ENCODE results near the gene OVCA2. TPM values are rescaled to one million over a fixed set of nuclear protein-coding genes. Genes with fewer than 3 reads are reported as not detected.
A peak's percentile ranks its signal among the peaks of the same experiment; 100 is the strongest.
"Not testable (repeated sequence)": the region's sequence is repeated elsewhere in the genome, so short reads cannot be mapped to it uniquely, and the experiment has no call there.

The OVCA2 gene
- total RNA-seq, 4 donors from 2014 or later: 5.4 to 73.3 (median 36.9) TPM

DNA sequence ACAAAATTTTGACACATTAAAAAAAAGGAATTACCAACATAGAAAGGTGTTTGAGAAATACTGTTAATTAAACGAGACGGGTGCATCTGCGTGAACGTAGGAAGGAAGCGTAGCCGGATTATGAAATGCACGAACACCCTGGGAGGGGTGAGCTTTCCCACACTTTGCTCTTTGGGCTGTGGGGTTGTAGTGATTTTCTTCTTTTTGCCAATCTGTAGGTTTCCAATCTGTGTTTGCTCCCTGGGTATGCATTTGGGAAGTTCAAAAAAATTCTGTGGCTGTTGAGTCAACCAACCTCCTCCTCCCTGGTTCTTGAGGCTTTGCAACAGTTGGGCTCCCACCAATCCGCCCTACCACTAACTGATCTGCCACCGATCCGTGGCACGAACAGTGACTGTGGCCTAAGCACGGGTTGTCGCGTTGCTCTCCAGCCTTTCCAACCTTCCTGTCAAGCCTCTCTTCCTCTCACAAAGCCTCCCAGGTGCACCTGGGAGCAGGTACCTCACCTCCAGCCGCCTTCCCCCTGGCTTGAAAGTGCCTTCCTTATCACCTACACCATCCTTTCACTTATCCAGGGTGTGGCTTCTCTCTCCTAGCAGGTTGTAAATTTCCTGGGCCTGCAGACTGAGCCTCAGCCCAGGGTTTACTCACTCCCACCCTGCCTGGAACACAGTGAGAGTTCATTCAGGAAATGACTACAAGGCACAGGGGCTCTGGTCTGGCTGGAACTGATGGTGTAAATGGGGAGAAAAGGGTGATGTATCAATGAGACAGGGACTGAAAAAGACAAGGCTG, 33.3 kb upstream of the OVCA2 start:
- intact Hi-C loops (cut with DNase I; ENCODE audit: low total_unique reads) (no loop called here), in situ Hi-C loops (cut with MboI; ENCODE audit: low pct_ligation_motif_present in 1 of 4, low pct_unique_long_range_greater_than_20kb in 1 of 4, low sequenced_read_pairs in 3 of 4) (no loop called here)
- 71 to 82% methylated on average over 8 to 15 of the region's 15 CpGs for WGBS, 2 donors (ENCODE audit: low coverage in 1 of 2)
- TF ChIP-seq, protein P1, sequence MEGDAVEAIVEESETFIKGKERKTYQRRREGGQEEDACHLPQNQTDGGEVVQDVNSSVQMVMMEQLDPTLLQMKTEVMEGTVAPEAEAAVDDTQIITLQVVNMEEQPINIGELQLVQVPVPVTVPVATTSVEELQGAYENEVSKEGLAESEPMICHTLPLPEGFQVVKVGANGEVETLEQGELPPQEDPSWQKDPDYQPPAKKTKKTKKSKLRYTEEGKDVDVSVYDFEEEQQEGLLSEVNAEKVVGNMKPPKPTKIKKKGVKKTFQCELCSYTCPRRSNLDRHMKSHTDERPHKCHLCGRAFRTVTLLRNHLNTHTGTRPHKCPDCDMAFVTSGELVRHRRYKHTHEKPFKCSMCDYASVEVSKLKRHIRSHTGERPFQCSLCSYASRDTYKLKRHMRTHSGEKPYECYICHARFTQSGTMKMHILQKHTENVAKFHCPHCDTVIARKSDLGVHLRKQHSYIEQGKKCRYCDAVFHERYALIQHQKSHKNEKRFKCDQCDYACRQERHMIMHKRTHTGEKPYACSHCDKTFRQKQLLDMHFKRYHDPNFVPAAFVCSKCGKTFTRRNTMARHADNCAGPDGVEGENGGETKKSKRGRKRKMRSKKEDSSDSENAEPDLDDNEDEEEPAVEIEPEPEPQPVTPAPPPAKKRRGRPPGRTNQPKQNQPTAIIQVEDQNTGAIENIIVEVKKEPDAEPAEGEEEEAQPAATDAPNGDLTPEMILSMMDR (IDR thresholded peaks at IDR 0.05): no peak
- TF ChIP-seq POLR2AphosphoS5 (IDR thresholded peaks at IDR 0.05): peak in 1 of 3 donors; percentile 25
- no peak for TF ChIP-seq POLR2A (IDR thresholded peaks at IDR 0.05)
- Histone ChIP-seq H3K4me3 (no peak overlapping the region), H3K27ac (peak overlapping the region in 2 of 4 donors; percentile 10 to 50), H3K36me3 (no peaks in the 10 kb centered on the region), H3K9me3 (no peaks in the 10 kb centered on the region), H3K4me1 (peaks cover 0 to 19% (median 10%) of the 10 kb centered on the region in 4 donors), H3K27me3 (no peaks in the 10 kb centered on the region)
- DNase-seq: peak; percentile 62

- intact Hi-C loops (cut with DNase I; ENCODE audit: low total_unique reads): no loop called here
- Histone ChIP-seq H3K27me3 (no peaks in the 10 kb centered on the region), H3K9me3 (no peaks in the 10 kb centered on the region), H3K4me3 (no peak overlapping the region), H3K36me3 (no peaks in the 10 kb centered on the region), H3K4me1 (peaks cover 0 to 19% (median 10%) of the 10 kb centered on the region in 4 donors), H3K27ac (no peak overlapping the region)
- TF ChIP-seq, protein P1 (IDR thresholded peaks at IDR 0.05): no peak
- TF ChIP-seq POLR2AphosphoS5 (IDR thresholded peaks at IDR 0.05): no peak
- no peak for TF ChIP-seq POLR2A (IDR thresholded peaks at IDR 0.05)
- no peak for TF ChIP-seq EP300 (IDR thresholded peaks at IDR 0.05; ENCODE audit: low read depth)
- in situ Hi-C loops (cut with MboI; ENCODE audit: low pct_ligation_motif_present in 1 of 4, low pct_unique_long_range_greater_than_20kb in 1 of 4, low sequenced_read_pairs in 3 of 4): loop anchor here in 3 of 4 donors (10.0 kb wide), 2 partner anchors 95 to 105 kb away; no protein-coding TSS in a partner anchor
- DNase-seq: no peak
- 91% methylated on average over 10 of the region's 10 CpGs; no CpG with 5 or more reads in 1 of the 2 donors for WGBS, 2 donors (ENCODE audit: low coverage in 1 of 2)
Observed at GRCh38 chr17:2009737-2010136, 32.1 kb upstream of the OVCA2 start.

DNA sequence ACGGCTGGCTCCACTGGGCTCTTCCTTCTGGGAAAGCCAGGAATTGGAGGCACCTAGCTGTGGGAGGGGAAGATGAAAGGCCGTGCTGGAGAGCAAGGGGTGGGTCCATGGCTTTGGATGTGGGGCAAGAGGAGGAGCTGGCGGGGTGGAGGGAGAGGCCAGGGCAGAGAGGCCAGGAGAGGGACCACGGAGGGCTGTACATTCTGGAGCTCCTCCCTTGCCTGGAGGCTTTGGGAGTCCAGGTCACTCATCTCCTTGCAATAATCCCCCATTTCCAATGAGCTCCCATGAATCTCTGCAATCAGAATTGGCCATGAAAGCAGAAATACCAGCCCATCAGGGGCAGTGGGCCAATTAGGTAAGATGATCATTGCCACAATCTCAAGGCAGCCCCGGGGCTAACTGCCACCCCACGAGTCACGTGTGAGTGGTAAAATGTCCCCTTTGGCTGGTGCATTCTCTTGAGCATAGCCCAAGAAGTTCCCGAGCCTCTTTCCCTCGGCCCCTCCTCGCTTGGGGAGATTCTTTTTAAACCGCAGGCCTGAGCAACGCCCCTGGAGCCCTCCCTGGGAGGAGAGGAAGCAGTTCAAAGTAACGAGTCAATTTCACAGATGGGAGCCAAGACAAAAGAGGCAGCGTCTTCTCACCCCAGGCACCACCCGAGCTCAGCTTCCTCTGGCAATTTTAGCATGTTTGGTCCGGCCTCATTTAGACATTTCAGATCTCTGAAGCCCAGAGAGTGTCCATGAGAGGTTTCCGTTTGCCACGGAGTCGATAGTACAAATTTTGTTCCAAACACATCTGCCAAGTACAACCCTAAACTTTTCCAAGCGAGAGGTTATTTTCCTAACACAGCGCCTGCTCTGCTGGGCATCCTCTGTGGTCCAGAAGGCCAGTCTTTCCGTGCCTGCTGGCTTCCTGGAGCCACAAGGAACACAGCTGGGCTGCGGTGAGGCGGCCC, 30.1 kb upstream of the OVCA2 start:
- Histone ChIP-seq H3K27ac (peak overlapping the region; percentile 5 to 38 (median 25)), H3K4me1 (peaks cover 0 to 19% (median 10%) of the 10 kb centered on the region in 4 donors), H3K4me3 (no peak overlapping the region), H3K9me3 (no peaks in the 10 kb centered on the region), H3K36me3 (no peaks in the 10 kb centered on the region), H3K27me3 (no peaks in the 10 kb centered on the region)
- in situ Hi-C loops (cut with MboI; ENCODE audit: low pct_ligation_motif_present in 1 of 4, low pct_unique_long_range_greater_than_20kb in 1 of 4, low sequenced_read_pairs in 3 of 4): loop anchor here in 3 of 4 donors (10.0 kb wide), 2 partner anchors 97 to 107 kb away; no protein-coding TSS in a partner anchor
- WGBS, 2 donors (ENCODE audit: low coverage in 1 of 2): 35 to 43% methylated on average over 5 to 23 of the region's 24 CpGs
- DNase-seq: peak; percentile 68
- intact Hi-C loops (cut with DNase I; ENCODE audit: low total_unique reads): no loop called here
- TF ChIP-seq, protein P1 (IDR thresholded peaks at IDR 0.05): no peak
- TF ChIP-seq EP300 (IDR thresholded peaks at IDR 0.05; ENCODE audit: low read depth): no peak
- no peak for TF ChIP-seq POLR2A (IDR thresholded peaks at IDR 0.05)
- TF ChIP-seq POLR2AphosphoS5 (IDR thresholded peaks at IDR 0.05): no peak

DNA sequence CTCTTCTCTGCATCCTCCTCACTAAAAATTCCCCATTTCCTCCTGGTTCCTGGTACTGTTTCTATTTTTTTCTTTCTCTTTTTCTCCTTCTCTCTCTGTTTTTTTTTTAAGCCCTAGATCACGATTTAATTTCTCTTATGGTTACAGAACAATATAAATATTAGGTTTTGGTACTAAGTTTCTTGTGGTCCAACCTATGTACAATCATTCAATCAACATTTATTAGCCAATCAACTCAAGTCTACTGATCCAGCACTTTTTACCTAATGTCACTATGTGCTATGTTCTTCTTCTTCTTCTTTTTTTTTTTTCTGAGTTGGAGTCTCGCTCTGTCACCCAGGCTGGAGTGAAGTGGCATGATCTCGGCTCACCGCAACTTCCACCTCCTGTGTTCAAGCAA, 29.3 kb upstream of the OVCA2 start:
- H3K27me3 ChIP-seq: no peaks in the 10 kb centered on the region
- WGBS, 2 donors (ENCODE audit: low coverage in 1 of 2): 67 to 93% methylated on average over 1 to 4 of the region's 4 CpGs

DNA sequence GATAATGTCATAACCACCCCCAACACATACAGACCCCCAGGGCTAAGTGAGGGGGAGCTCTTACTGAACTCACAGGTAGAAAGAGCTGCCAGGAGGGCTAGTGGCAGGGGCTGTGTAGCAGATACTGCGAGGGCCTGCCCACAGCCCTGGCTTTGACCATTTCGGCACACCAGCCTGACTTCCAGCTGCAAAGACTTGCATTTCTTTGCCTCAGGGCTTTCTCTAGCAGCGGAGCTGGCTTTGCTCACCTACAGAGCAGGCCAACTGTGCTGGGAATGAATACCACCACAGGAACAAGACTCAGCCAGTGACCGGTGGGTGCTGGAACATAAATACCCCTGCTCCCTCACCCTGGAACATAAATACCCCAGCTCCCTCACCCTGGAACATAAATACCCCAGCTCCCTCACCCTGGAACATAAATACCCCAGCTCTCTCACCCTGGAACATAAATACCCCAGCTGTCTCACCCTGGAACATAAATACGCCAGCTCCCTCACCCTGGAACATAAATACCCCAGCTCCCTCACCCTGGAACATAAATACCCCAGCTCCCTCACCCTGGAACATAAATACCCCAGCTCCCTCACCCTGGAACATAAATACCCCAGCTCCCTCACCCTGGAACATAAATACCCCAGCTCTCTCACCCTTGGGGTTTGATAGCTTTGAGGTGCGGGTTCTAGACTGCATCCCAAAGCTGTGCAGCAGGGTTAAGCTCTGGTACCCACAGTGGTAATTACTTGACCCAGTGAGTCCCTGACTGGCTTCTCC, 28.4 kb upstream of the OVCA2 start:
- DNase-seq; H3K36me3 ChIP-seq; H3K27me3 ChIP-seq; H3K9me3 ChIP-seq; H3K4me3 ChIP-seq; intact Hi-C loops (cut with DNase I; ENCODE audit: low total_unique reads); H3K27ac ChIP-seq: not testable (repeated sequence)
- peaks cover 0 to 19% (median 10%) of the 10 kb centered on the region in 4 donors for H3K4me1 ChIP-seq
- in situ Hi-C loops (cut with MboI; ENCODE audit: low pct_ligation_motif_present in 1 of 4, low pct_unique_long_range_greater_than_20kb in 1 of 4, low sequenced_read_pairs in 3 of 4): loop anchor here in 3 of 4 donors (10.0 kb wide), 2 partner anchors 99 to 109 kb away; no protein-coding TSS in a partner anchor
- 90% methylated on average over 6 of the region's 6 CpGs; no CpG with 5 or more reads in 1 of the 2 donors for WGBS, 2 donors (ENCODE audit: low coverage in 1 of 2)

More for the DNA sequence above, 29.3 kb upstream of the OVCA2 start:
- Histone ChIP-seq H3K4me3 (no peak overlapping the region), H3K4me1 (peaks cover 0 to 19% (median 10%) of the 10 kb centered on the region in 4 donors), H3K27ac (peak overlapping the region; percentile 5 to 38 (median 25)), H3K36me3 (no peaks in the 10 kb centered on the region), H3K9me3 (no peaks in the 10 kb centered on the region)
- in situ Hi-C loops (cut with MboI; ENCODE audit: low pct_ligation_motif_present in 1 of 4, low pct_unique_long_range_greater_than_20kb in 1 of 4, low sequenced_read_pairs in 3 of 4): loop anchor here in 3 of 4 donors (10.0 kb wide), 2 partner anchors 98 to 108 kb away; no protein-coding TSS in a partner anchor
- intact Hi-C loops (cut with DNase I; ENCODE audit: low total_unique reads): no loop called here
- no peak for DNase-seq
- TF ChIP-seq, protein P1 (IDR thresholded peaks at IDR 0.05): no peak
- TF ChIP-seq EP300 (IDR thresholded peaks at IDR 0.05; ENCODE audit: low read depth) (no peak), POLR2AphosphoS5 (IDR thresholded peaks at IDR 0.05) (no peak), POLR2A (IDR thresholded peaks at IDR 0.05) (no peak)

Data from transverse colon (tissue), 4 donors.